GM12878 (cell line): Measurements from ENCODE around the gene YES1. TPM values are rescaled to one million over a fixed set of nuclear protein-coding genes. Genes with fewer than 3 reads are reported as not detected.

Source experiments
- ASH2L ChIP-seq: fragments of 300-600, 200-600 bp; sonication (generic); IDR thresholded peaks from 2 replicates; pipeline ENCODE4 v1.6.1; 2017; ENCODE audit warnings: low read depth, mild to moderate bottlenecking, borderline replicate concordance
- BCL11A ChIP-seq: IDR thresholded peaks from 2 replicates; pipeline ENCODE4 v1.6.1; 2011; ENCODE audit warnings: low read depth, low read length
- CBFB ChIP-seq: IDR thresholded peaks from 2 replicates; pipeline ENCODE4 v1.6.1; 2016; ENCODE audit warnings: antibody characterized with exemption, low read depth
- CBX3 ChIP-seq: fragments of 200-600 bp; sonication (generic); IDR thresholded peaks from 2 replicates; pipeline ENCODE4 v1.6.1; 2016; ENCODE audit warnings: low read depth, borderline replicate concordance
- CREB1 ChIP-seq: IDR thresholded peaks from 2 replicates; pipeline ENCODE4 v1.6.1; 2012; ENCODE audit warnings: low read depth, mild to moderate bottlenecking, inconsistent platforms
- DPF2 ChIP-seq: fragments of 450-650 bp; IDR thresholded peaks from 2 replicates; pipeline ENCODE4 v1.6.1; 2017; ENCODE audit warnings: mild to moderate bottlenecking
- EGR1 ChIP-seq, 2 experiments: IDR thresholded peaks; 1 replicate in 1 of 2; 2 replicates in 1 of 2; pipeline ENCODE4 v1.6.1; 2011 to 2012; ENCODE audit warnings: low read depth in 2 of 2, low read length in 2 of 2, borderline replicate concordance in 1 of 2, mild to moderate bottlenecking in 1 of 2, moderate library complexity in 1 of 2
- IKZF2 ChIP-seq, 2 experiments: fragments of 450-650 bp; IDR thresholded peaks; 2 replicates each; pipeline ENCODE4 v1.6.1; 2017; ENCODE audit warnings: mild to moderate bottlenecking in 2 of 2, moderate library complexity in 2 of 2
- MEF2B ChIP-seq: fragments of 450-650 bp; IDR thresholded peaks from 2 replicates; pipeline ENCODE4 v1.6.1; 2018; ENCODE audit warnings: mild to moderate bottlenecking, moderate library complexity; ENCODE audit not compliant: partially characterized antibody, poor library complexity, severe bottlenecking
- NFIC ChIP-seq: IDR thresholded peaks from 2 replicates; pipeline ENCODE4 v1.6.1; 2012; ENCODE audit warnings: low read depth, mild to moderate bottlenecking, inconsistent platforms, low read length, moderate library complexity
- NFYB ChIP-seq: IDR thresholded peaks from 2 replicates; pipeline ENCODE4 v1.6.1; 2011; ENCODE audit warnings: low read depth, mild to moderate bottlenecking, low read length, improper control_type of control experiment, moderate library complexity; ENCODE audit not compliant: insufficient read depth
- NR2C1 ChIP-seq: fragments of 450-650 bp; IDR thresholded peaks from 2 replicates; pipeline ENCODE4 v1.6.1; 2017; ENCODE audit warnings: antibody characterized with exemption, mild to moderate bottlenecking, moderate library complexity
- RCOR1 ChIP-seq: conservative IDR thresholded peaks from 2 replicates; pipeline ENCODE4 v1.6.1; 2012; ENCODE audit warnings: low read depth, low read length, improper control_type of control experiment
- RUNX3 ChIP-seq: IDR thresholded peaks from 2 replicates; pipeline ENCODE4 v1.6.1; 2012; ENCODE audit warnings: low read length, inconsistent platforms
- SMAD5 ChIP-seq: IDR thresholded peaks from 2 replicates; pipeline ENCODE4 v1.6.1; 2016; ENCODE audit warnings: antibody characterized with exemption, low read depth
- SMC3 ChIP-seq: IDR thresholded peaks from 2 replicates; pipeline ENCODE4 v1.6.1; 2011; ENCODE audit warnings: low read length, improper control_type of control experiment, borderline replicate concordance
- STAT3 ChIP-seq: IDR thresholded peaks from 2 replicates; pipeline ENCODE4 v1.6.1; 2011; ENCODE audit warnings: low read depth, low read length, improper control_type of control experiment
- TCF12 ChIP-seq: IDR thresholded peaks from 2 replicates; pipeline ENCODE4 v1.6.1; 2011; ENCODE audit warnings: low read depth, mild to moderate bottlenecking, low read length
- YBX1 ChIP-seq: fragments of 450-650 bp; IDR thresholded peaks from 2 replicates; pipeline ENCODE4 v1.6.1; 2016; ENCODE audit warnings: antibody characterized with exemption
- ZNF217 ChIP-seq: fragments of 450-650 bp; IDR thresholded peaks from 2 replicates; pipeline ENCODE4 v1.6.1; 2017; ENCODE audit warnings: antibody characterized with exemption, mild to moderate bottlenecking
- ZNF274 ChIP-seq: IDR thresholded peaks from one replicate; pipeline ENCODE4 v1.8.0; 2011; ENCODE audit not compliant: insufficient read length, insufficient read depth
- polyA plus RNA-seq, 11 experiments: library from polyadenylated mRNA; depleted of rRNA in 4 of 11; unstranded in 6 of 11; stranded (reverse) in 5 of 11; fragments of >200 nt; fragmentation: Nextera tagmentation in 4 of 11; fragmentation: Illumina TruSeq in 1 of 11; extraction: Ambion mirVana in 4 of 11; extraction: Trizol in 1 of 11; gene quantifications; 1 replicate in 1 of 11; 2 replicates in 10 of 11; pipeline versions ENCODE4 v1.2.1 to v1.2.3, GENCODE V29; 2011 to 2016; ENCODE audit warnings: inconsistent platforms in 2 of 11, missing spikeins in 2 of 11, low read depth in 1 of 11
- total RNA-seq, 4 experiments: library from RNA; depleted of rRNA in 3 of 4; stranded (reverse); fragments of >200 nt in 3 of 4; fragmentation: Illumina TruSeq in 1 of 4; extraction: Trizol in 1 of 4; gene quantifications; 2 replicates each; pipeline versions ENCODE4 v1.2.1 to v1.2.3, GENCODE V29; 2013 to 2021
- TF ChIP-seq, protein P1 (sequence below): IDR thresholded peaks from 2 replicates; pipeline ENCODE4 v1.6.1; 2011; ENCODE audit warnings: low read depth, mild to moderate bottlenecking, low read length, moderate library complexity, borderline replicate concordance; ENCODE audit errors: extremely low read depth
- TF ChIP-seq, protein P2 (sequence below): fragments of 450-650 bp; IDR thresholded peaks from 2 replicates; pipeline ENCODE4 v1.6.1; 2018; ENCODE audit warnings: borderline replicate concordance, mild to moderate bottlenecking; ENCODE audit not compliant: partially characterized antibody

Gene YES1
- total and polyA plus RNA-seq, 10 of the 15 experiments (the other 5 are each of a cell fraction or from before 2014, with no cell fraction given): 2.3 to 7.9 (median 5.8) TPM

DNA sequence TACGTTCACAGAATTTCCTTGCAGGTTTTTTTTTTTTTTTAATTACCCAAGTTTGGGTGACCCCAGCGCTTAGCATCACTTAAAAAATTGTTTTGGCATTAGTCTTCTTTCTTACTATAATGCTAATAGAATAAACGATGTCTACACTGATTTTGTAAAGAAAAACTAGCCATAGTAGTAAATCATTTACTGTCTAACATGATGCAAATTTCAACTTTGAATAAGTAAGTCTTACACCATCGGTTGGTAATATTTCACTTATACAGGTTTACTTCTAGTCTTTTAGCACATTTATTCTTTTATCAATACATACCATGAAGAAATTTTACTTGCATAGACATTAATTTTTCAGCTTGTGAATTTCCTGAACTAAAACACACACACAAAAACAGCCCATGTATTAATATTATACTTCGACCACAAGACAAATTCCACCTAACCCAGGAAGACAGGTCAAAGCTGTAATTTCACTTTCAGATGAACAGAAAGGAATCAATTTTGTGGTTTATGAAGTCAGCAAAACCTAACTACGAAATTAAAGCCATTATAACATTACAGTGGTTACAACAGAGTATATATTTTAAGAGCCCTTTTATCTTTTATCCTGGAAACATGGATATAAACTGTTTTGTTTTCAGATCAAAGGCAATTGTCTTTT lies 1.9 kb downstream of the YES1 start (continued):
- TF ChIP-seq, protein P1, sequence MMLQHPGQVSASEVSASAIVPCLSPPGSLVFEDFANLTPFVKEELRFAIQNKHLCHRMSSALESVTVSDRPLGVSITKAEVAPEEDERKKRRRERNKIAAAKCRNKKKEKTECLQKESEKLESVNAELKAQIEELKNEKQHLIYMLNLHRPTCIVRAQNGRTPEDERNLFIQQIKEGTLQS: no peak
- peak; percentile 86 to 88 for TF ChIP-seq IKZF2 (IDR thresholded peaks at IDR 0.05)
- TF ChIP-seq NR2C1: no peak
- peak; percentile 27 for TF ChIP-seq MEF2B
- no peak for TF ChIP-seq YBX1
- peak; percentile 63; the same call in 1 of the 2 replicates for TF ChIP-seq DPF2
- no peak for TF ChIP-seq SMAD5
- TF ChIP-seq ZNF217: 0 out of 2 replicates have a peak, but pooled peaks have one; percentile 56
- TF ChIP-seq EGR1 (IDR thresholded peaks at IDR 0.05; ENCODE audit: borderline replicate concordance in 1 of 2, low read depth in 2 of 2, low read length in 2 of 2): no peak
- TF ChIP-seq RUNX3: peak; percentile 95
- peak; percentile 65; the same call in 1 of the 2 replicates for TF ChIP-seq BCL11A
- TF ChIP-seq, protein P2, sequence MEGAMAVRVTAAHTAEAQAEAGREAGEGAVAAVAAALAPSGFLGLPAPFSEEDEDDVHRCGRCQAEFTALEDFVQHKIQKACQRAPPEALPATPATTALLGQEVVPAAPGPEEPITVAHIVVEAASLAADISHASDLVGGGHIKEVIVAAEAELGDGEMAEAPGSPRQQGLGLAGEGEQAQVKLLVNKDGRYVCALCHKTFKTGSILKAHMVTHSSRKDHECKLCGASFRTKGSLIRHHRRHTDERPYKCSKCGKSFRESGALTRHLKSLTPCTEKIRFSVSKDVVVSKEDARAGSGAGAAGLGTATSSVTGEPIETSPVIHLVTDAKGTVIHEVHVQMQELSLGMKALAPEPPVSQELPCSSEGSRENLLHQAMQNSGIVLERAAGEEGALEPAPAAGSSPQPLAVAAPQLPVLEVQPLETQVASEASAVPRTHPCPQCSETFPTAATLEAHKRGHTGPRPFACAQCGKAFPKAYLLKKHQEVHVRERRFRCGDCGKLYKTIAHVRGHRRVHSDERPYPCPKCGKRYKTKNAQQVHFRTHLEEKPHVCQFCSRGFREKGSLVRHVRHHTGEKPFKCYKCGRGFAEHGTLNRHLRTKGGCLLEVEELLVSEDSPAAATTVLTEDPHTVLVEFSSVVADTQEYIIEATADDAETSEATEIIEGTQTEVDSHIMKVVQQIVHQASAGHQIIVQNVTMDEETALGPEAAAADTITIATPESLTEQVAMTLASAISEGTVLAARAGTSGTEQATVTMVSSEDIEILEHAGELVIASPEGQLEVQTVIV: no peak
- TF ChIP-seq SMC3: no peak
- TF ChIP-seq CREB1: 0 out of 2 replicates have a peak, but pooled peaks have one; percentile 17
- TF ChIP-seq ZNF274: no peak
- no peak for TF ChIP-seq TCF12
- no peak for TF ChIP-seq CBFB
- TF ChIP-seq CBX3: no peak
- TF ChIP-seq NFYB: no peak
- no peak for TF ChIP-seq STAT3
- no peak for TF ChIP-seq ASH2L
- TF ChIP-seq NFIC: peak; percentile 77; the same call in 1 of the 2 replicates
- TF ChIP-seq RCOR1: no peak
